Left forelimb (tissue), 1 donor: Measurements from ENCODE around the gene ASTN1.

Experiments
- DNase-seq: peaks from one replicate; pipeline ENCODE4 v3.0.0-alpha.2; 2018; ENCODE audit warnings: low spot score

ASTN1 gene

GRCh38 chr1:177035586-177035985, 128.9 kb downstream of the ASTN1 start:
- no peak for DNase-seq

GRCh38 chr1:177033628-177034027, 130.9 kb downstream of the ASTN1 start:
- no peak for DNase-seq

GRCh38 chr1:177032434-177032833, 132.1 kb downstream of the ASTN1 start:
- DNase-seq: no peak

- no peak for DNase-seq
These were observed 139.9 kb downstream of the ASTN1 start for GRCh38 chr1:177024623-177025022.

- no peak for DNase-seq
These were observed 140.8 kb downstream of the ASTN1 start for GRCh38 chr1:177023726-177024125.

GRCh38 chr1:177023249-177023648, 141.3 kb downstream of the ASTN1 start:
- no peak for DNase-seq

GRCh38 chr1:177021687-177022086, 142.8 kb downstream of the ASTN1 start:
- no peak for DNase-seq

- no peak for DNase-seq
These were observed 143.5 kb downstream of the ASTN1 start for GRCh38 chr1:177020851-177021589.

GRCh38 chr1:177017287-177017852, 147.1 kb downstream of the ASTN1 start:
- no peak for DNase-seq

GRCh38 chr1:177014325-177014724, 150.2 kb downstream of the ASTN1 start:
- DNase-seq: no peak

- DNase-seq: no peak
These were observed 152.1 kb downstream of the ASTN1 start for GRCh38 chr1:177012342-177012925.

GRCh38 chr1:177011508-177011907, 153.0 kb downstream of the ASTN1 start:
- DNase-seq: no peak

GRCh38 chr1:177010211-177010825, 154.2 kb downstream of the ASTN1 start:
- DNase-seq: no peak

GRCh38 chr1:177008653-177009052, 155.9 kb downstream of the ASTN1 start:
- DNase-seq: no peak

GRCh38 chr1:177007437-177008161, 156.9 kb downstream of the ASTN1 start:
- no peak for DNase-seq

- DNase-seq: no peak
These were observed 161.6 kb downstream of the ASTN1 start for GRCh38 chr1:177002891-177003290.

- DNase-seq: no peak
These were observed 163.0 kb downstream of the ASTN1 start for GRCh38 chr1:177001556-177001955.

GRCh38 chr1:176998183-176998795, 166.2 kb downstream of the ASTN1 start:
- no peak for DNase-seq

GRCh38 chr1:176996456-176997090, 167.9 kb downstream of the ASTN1 start:
- no peak for DNase-seq

GRCh38 chr1:176994931-176995596, 169.4 kb downstream of the ASTN1 start:
- no peak for DNase-seq

GRCh38 chr1:176993587-176993986, 170.9 kb downstream of the ASTN1 start:
- no peak for DNase-seq
